ENCODE results near the gene ALDOB. TPM values are rescaled to one million over a fixed set of nuclear protein-coding genes. Genes with fewer than 3 reads are reported as not detected.

Gene ALDOB
- total RNA-seq, 1 experiment from 2014 or later, result 1.2 TPM

GRCh38 chr9:101458963-101459631 lies 23.5 kb upstream of the ALDOB start:
- no peaks in the 10 kb centered on the region for H3K9me3 ChIP-seq (ENCODE audit: control insufficient read depth in 1 of 2, insufficient read depth in 1 of 2, low read depth in 1 of 2, low read length in 2 of 2)
- H3K4me3 ChIP-seq (replicated peaks in 1 of 2; ENCODE audit: low read depth in 1 of 2, low read length in 2 of 2), result no peak overlapping the region
- TF ChIP-seq CBX3 (IDR thresholded peaks at IDR 0.05; ENCODE audit: low read depth) (0 out of 2 replicates have a peak, but pooled peaks have one; percentile 36), ZFX (IDR thresholded peaks at IDR 0.05) (no peak), ELF1 (IDR thresholded peaks at IDR 0.05; ENCODE audit: borderline replicate concordance, low read depth) (no peak), EZH2 (IDR thresholded peaks at IDR 0.05) (no peak), SRF (IDR thresholded peaks at IDR 0.05; ENCODE audit: low read depth) (no peak), CTCF (IDR thresholded peaks at IDR 0.05 in 2 of 3, conservative IDR thresholded peaks at IDR 0.05 in 1 of 3; ENCODE audit: borderline replicate concordance in 1 of 3, insufficient read depth in 1 of 3, low read depth in 2 of 3, low read length in 2 of 3) (peak; percentile 72 to 93 (median 79)), SP1 (IDR thresholded peaks at IDR 0.05; ENCODE audit: low read depth) (no peak), MAX (IDR thresholded peaks at IDR 0.05) (peak; percentile 62), RAD21 (IDR thresholded peaks at IDR 0.05; ENCODE audit: low read depth) (peak; percentile 85)
- no peaks in the 10 kb centered on the region for H3K9me2 ChIP-seq (ENCODE audit: insufficient read depth)
- intact Hi-C loops (cut with micrococcal nuclease), result loop anchor here (1.0 kb wide), 3 partner anchors 71 to 107 kb away; no protein-coding TSS in a partner anchor
- peaks cover 11 to 23% of the 10 kb centered on the region in 2 experiments; a peak in 3 of 4 replicates for H3K4me1 ChIP-seq (ENCODE audit: control insufficient read depth in 1 of 2, insufficient read depth in 2 of 2, low read length in 2 of 2)
- H3K27ac ChIP-seq (ENCODE audit: low read depth, low read length), result no peak overlapping the region
- DNase-seq (ENCODE audit: low read depth, low spot score) (peak; percentile 79), ATAC-seq (peak; percentile 97)
- no peaks in the 10 kb centered on the region for H4K20me1 ChIP-seq (ENCODE audit: insufficient read depth)
- H3K36me3 ChIP-seq (ENCODE audit: control insufficient read depth in 1 of 2, insufficient read depth in 2 of 2, low read length in 2 of 2), result no peaks in the 10 kb centered on the region
- ChIA-PET CTCF (interaction anchor here (0.7 to 2.0 kb wide), 14 partner anchors 10 to 113 kb away, joined by 3 to 52 read pairs (median 4); partner anchors contain the start of genes MRPL50, RNF20 and ZNF189), POLR2A (interaction anchor here (1.0 to 1.2 kb wide), 2 partner anchors 28 to 71 kb away, joined by 3 to 8 read pairs; a partner anchor contains a TSS), RAD21 (ENCODE audit: low non-redundant PET in 1 of 2, low total read pairs in 2 of 2, uncharacterized antibody in 2 of 2, unreplicated experiment in 2 of 2) (interaction anchor here (0.8 to 1.6 kb wide), 12 partner anchors 10 to 108 kb away, joined by 3 to 8 read pairs (median 3); partner anchors contain the start of gene RNF20 (in 1 of the 2))
- H2AFZ ChIP-seq (ENCODE audit: low read depth, low read length, poor library complexity, severe bottlenecking), result peak overlapping the region; percentile 49
- H3K4me2 ChIP-seq (ENCODE audit: low read length), result peak overlapping the region; percentile 5; the same call in 1 of the 2 replicates
- H3K27me3 ChIP-seq (ENCODE audit: insufficient read depth, low read length), result no peaks in the 10 kb centered on the region
- H3K79me2 ChIP-seq (ENCODE audit: insufficient read depth, low read length), result no peaks in the 10 kb centered on the region
- H3K9ac ChIP-seq (ENCODE audit: low read length), result no peak overlapping the region
- no TSS peak for BruUV-seq (replicated peaks)
